Fibroblast of lung (primary cell): ENCODE data around the gene KIAA1328. TPM values are rescaled to one million over a fixed set of nuclear protein-coding genes. Genes with fewer than 3 reads are reported as not detected.

ENCODE experiments used
- DNase-seq, 2 donors: peaks; one replicate each; pipeline versions ENCODE4 v3.0.0 to v3.0.0-alpha.2; 2010; ENCODE audit warnings: low read depth in 2 of 2
- H2AFZ ChIP-seq: 2 replicates; pipeline ENCODE4 v1.5.1; 2012; ENCODE audit warnings: low read length, control low read depth, inconsistent platforms
- H3K27ac ChIP-seq: 2 replicates; pipeline ENCODE4 v1.5.1; 2011; ENCODE audit warnings: low read length, control low read depth; ENCODE audit not compliant: insufficient read depth
- H3K27me3 ChIP-seq: 2 replicates; pipeline ENCODE4 v1.5.1; 2011; ENCODE audit warnings: mild to moderate bottlenecking, low read length; ENCODE audit not compliant: control insufficient read depth, insufficient read depth
- H3K36me3 ChIP-seq: 2 replicates; pipeline ENCODE4 v1.5.1; 2011; ENCODE audit warnings: low read length; ENCODE audit not compliant: control insufficient read depth, insufficient read depth
- H3K4me1 ChIP-seq: 2 replicates; pipeline ENCODE4 v1.5.1; 2011; ENCODE audit warnings: low read length; ENCODE audit not compliant: control insufficient read depth, insufficient read depth; ENCODE audit errors: extremely low read depth
- H3K4me2 ChIP-seq: 2 replicates; pipeline ENCODE4 v1.5.1; 2011; ENCODE audit warnings: low read length, control low read depth; ENCODE audit not compliant: insufficient read depth; ENCODE audit errors: extremely low read depth
- H3K4me3 ChIP-seq, 4 experiments: fragments of 200-600 bp in 1 of 4; sonication (generic) in 1 of 4; replicated peaks in 1 of 4; 2 replicates each; pipeline ENCODE4 v1.5.1; 2011 to 2016; ENCODE audit warnings: low read length in 4 of 4, low read depth in 3 of 4, mild to moderate bottlenecking in 3 of 4, control low read depth in 2 of 4, inconsistent platforms in 1 of 4, mixed read lengths in 1 of 4; ENCODE audit not compliant: insufficient read depth in 1 of 4; ENCODE audit errors: control extremely low read depth in 1 of 4
- H3K79me2 ChIP-seq: 2 replicates; pipeline ENCODE4 v1.5.1; 2012; ENCODE audit warnings: mild to moderate bottlenecking, low read length, inconsistent platforms; ENCODE audit not compliant: control insufficient read depth, insufficient read depth
- H3K9ac ChIP-seq: 2 replicates; pipeline ENCODE4 v1.5.1; 2011; ENCODE audit warnings: mild to moderate bottlenecking, low read length, control low read depth; ENCODE audit not compliant: insufficient read depth
- H3K9me3 ChIP-seq: 2 replicates; pipeline ENCODE4 v1.5.1; 2012; ENCODE audit warnings: low read depth, low read length; ENCODE audit not compliant: control insufficient read depth, insufficient read depth
- H4K20me1 ChIP-seq: 2 replicates; pipeline ENCODE4 v1.5.1; 2011; ENCODE audit warnings: low read length; ENCODE audit not compliant: control insufficient read depth, insufficient read depth; ENCODE audit errors: extremely low read depth
- CTCF ChIP-seq, 2 donors: IDR thresholded peaks in 1 of 2; conservative IDR thresholded peaks in 1 of 2; 1 replicate in 1 of 2; 2 replicates in 1 of 2; pipeline ENCODE4 v1.5.1; 2011 to 2012; ENCODE audit warnings: low read length in 2 of 2, control low read depth in 1 of 2, inconsistent platforms in 1 of 2, low read depth in 1 of 2, mild to moderate bottlenecking in 1 of 2
- EZH2 ChIP-seq: IDR thresholded peaks from 2 replicates; pipeline ENCODE4 v1.5.1; 2012; ENCODE audit warnings: low read length, control low read depth, mild to moderate bottlenecking; ENCODE audit errors: missing control alignments
- polyA plus RNA-seq, 2 donors: library from polyadenylated mRNA; depleted of rRNA in 1 of 2; stranded (reverse) in 1 of 2; unstranded in 1 of 2; fragments of >200 nt; gene quantifications; 2 replicates each; pipeline ENCODE4 v1.2.1, GENCODE V29; 2011 to 2012; ENCODE audit warnings: missing spikeins in 1 of 2
- total RNA-seq: library from RNA; depleted of rRNA; stranded (reverse); fragments of >200 nt; gene quantifications from 2 replicates; pipeline ENCODE4 v1.2.1, GENCODE V29; 2014

KIAA1328 gene
- total and polyA plus RNA-seq, 2 donors (not counting 1 experiment from before 2014, with no cell fraction given): 4.3 to 4.5 TPM

DNA sequence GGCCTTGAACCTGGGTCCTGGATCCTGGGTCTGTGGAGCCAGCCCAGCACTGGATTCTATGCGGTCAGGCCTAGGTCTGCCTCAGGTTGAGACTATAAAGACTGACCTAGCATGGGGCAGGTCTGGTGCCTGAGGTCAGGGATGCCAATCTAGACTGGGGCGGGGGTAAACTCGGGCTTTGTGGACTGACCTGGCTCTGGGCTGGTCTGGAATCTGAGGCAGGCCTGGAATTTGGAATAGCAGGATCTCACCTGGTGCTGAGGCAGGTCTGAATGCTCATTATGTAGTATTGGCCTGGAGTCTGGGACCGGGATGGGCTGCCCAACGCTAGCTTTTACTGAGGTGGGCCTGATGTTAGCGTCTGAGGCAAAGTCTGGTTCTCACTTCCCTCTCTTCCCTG, 256.0 kb downstream of the KIAA1328 start:
- no peak for TF ChIP-seq CTCF (conservative IDR thresholded peaks at IDR 0.05 in 1 of 2, IDR thresholded peaks at IDR 0.05 in 1 of 2; ENCODE audit: low read depth in 1 of 2, low read length in 2 of 2)
- no peak for TF ChIP-seq EZH2

GRCh38 chr18:37085362-37085761, 256.4 kb downstream of the KIAA1328 start:
- TF ChIP-seq EZH2 (no peak), CTCF (conservative IDR thresholded peaks at IDR 0.05 in 1 of 2, IDR thresholded peaks at IDR 0.05 in 1 of 2; ENCODE audit: low read depth in 1 of 2, low read length in 2 of 2) (no peak)
- H2AFZ ChIP-seq: no peak overlapping the region
- H3K9ac ChIP-seq: no peak overlapping the region
- H3K4me3 ChIP-seq: no peak overlapping the region
- H3K27me3 ChIP-seq: no peaks in the 10 kb centered on the region
- H3K4me1 ChIP-seq: no peaks in the 10 kb centered on the region
- H3K9me3 ChIP-seq: no peaks in the 10 kb centered on the region
- no peak overlapping the region for H3K4me2 ChIP-seq
- H3K27ac ChIP-seq: no peak overlapping the region
- H3K36me3 ChIP-seq: no peaks in the 10 kb centered on the region
- H3K79me2 ChIP-seq: no peaks in the 10 kb centered on the region
- no peak for DNase-seq
- no peaks in the 10 kb centered on the region for H4K20me1 ChIP-seq

More for the DNA sequence above, 256.0 kb downstream of the KIAA1328 start:
- H3K9ac ChIP-seq: no peak overlapping the region
- no peak overlapping the region for H2AFZ ChIP-seq
- H3K36me3 ChIP-seq: no peaks in the 10 kb centered on the region
- no peak for DNase-seq
- H3K27ac ChIP-seq: no peak overlapping the region
- no peak overlapping the region for H3K4me2 ChIP-seq
- no peaks in the 10 kb centered on the region for H3K79me2 ChIP-seq
- H3K4me3 ChIP-seq: no peak overlapping the region
- H4K20me1 ChIP-seq: no peaks in the 10 kb centered on the region
- no peaks in the 10 kb centered on the region for H3K27me3 ChIP-seq
- no peaks in the 10 kb centered on the region for H3K9me3 ChIP-seq
- no peaks in the 10 kb centered on the region for H3K4me1 ChIP-seq

DNA sequence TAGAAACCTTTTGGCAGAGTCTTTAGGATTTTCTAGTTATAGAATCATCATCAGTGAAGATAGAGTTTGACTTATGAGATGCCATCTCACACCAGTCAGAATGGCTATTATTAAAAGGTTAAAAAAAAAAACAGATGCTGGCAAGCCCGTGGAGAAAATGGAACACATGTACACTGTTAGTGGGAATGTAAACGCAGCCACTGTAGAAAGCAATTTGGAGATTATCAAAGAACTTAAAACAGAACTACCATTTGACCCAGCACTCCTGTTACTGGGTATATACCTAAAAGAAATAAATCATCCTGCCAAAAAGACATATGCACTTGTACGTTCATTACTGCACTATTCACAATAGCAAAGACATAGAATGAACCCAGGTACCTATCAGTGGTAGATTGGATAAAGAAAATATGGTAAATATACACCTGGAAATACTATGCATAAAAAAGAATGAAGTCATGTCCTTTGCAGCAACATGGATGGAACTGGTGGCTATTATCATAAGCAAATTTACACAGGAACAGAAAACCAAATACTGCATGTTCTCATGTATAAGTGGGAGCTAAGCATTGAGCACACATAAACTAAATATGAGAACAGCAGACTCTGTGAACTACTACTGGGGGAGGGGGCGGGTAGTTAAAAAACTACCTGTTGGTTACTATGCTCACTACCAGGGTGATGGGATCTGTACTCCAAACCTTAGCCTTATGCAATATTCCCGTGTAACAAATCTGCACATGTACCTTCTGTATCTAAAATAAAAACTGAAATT, 279.0 kb downstream of the KIAA1328 start:
- Histone ChIP-seq H3K4me1 (no peaks in the 10 kb centered on the region), H3K36me3 (no peaks in the 10 kb centered on the region), H3K9me3 (no peaks in the 10 kb centered on the region), H3K27me3 (no peaks in the 10 kb centered on the region), H4K20me1 (no peaks in the 10 kb centered on the region), H3K9ac (no peak overlapping the region), H2AFZ (no peak overlapping the region), H3K4me2 (no peak overlapping the region), H3K27ac (no peak overlapping the region), H3K4me3 (no peak overlapping the region), H3K79me2 (no peaks in the 10 kb centered on the region)
- TF ChIP-seq EZH2: no peak
- TF ChIP-seq CTCF (conservative IDR thresholded peaks at IDR 0.05 in 1 of 2, IDR thresholded peaks at IDR 0.05 in 1 of 2; ENCODE audit: low read depth in 1 of 2, low read length in 2 of 2): no peak
- DNase-seq: no peak
